C4-2B (cell line): ENCODE results near the gene STIP1.

ENCODE experiments used
- CTCF ChIP-seq: fragments of 450-650 bp; conservative IDR thresholded peaks from 2 replicates; pipeline ENCODE4 v1.5.1; 2017; ENCODE audit warnings: mild to moderate bottlenecking
- ZFX ChIP-seq: fragments of 450-650 bp; IDR thresholded peaks from 2 replicates; pipeline ENCODE4 v1.6.1; 2017

DNA sequence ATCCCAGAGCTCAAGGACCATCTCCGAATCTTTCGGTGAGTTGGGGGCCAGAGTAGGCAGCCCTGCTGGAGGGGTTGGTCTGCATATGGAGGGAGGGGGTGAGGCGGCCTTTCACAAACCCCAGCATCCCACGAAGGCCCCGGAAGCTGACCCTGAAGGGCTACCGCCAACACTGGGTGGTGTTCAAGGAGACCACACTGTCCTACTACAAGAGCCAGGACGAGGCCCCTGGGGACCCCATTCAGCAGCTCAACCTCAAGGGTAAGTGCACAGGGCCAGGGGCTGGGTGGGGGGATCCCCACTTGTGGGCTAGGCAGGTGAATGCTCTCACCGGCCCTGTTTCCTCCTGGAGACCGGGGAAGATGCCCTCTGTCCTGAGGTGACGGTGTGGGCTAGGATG is 33.8 kb downstream of the STIP1 start:
- no peak for TF ChIP-seq CTCF
- TF ChIP-seq ZFX = no peak
